Upper lobe of left lung (tissue), 4 donors: ENCODE results near the gene MORC1.

Experiments
- EP300 ChIP-seq, 4 donors: sonication (generic); formaldehyde crosslinking; IDR thresholded peaks; one replicate each; pipeline ENCODE4 v1.5.1; 2017; ENCODE audit warnings: antibody characterized with exemption in 4 of 4, control low read depth in 2 of 4
- POLR2A ChIP-seq, 4 donors: fragments of 450-650 bp; IDR thresholded peaks; one replicate each; pipeline ENCODE4 v1.5.1; 2016 to 2017; ENCODE audit warnings: antibody characterized with exemption in 4 of 4, mild to moderate bottlenecking in 2 of 4
- POLR2AphosphoS5 ChIP-seq, 2 donors: sonication (generic); formaldehyde crosslinking; IDR thresholded peaks; one replicate each; pipeline ENCODE4 v1.5.1; 2017; ENCODE audit warnings: antibody characterized with exemption in 2 of 2
- TF ChIP-seq, protein P1 (sequence below), 6 experiments: fragments of 450-650 bp in 4 of 6; fragments of 200-600 bp in 2 of 6; sonication (generic) in 2 of 6; IDR thresholded peaks; one replicate each; pipeline ENCODE4 v1.5.1; 2016 to 2019; ENCODE audit warnings: antibody characterized with exemption in 6 of 6

DNA sequence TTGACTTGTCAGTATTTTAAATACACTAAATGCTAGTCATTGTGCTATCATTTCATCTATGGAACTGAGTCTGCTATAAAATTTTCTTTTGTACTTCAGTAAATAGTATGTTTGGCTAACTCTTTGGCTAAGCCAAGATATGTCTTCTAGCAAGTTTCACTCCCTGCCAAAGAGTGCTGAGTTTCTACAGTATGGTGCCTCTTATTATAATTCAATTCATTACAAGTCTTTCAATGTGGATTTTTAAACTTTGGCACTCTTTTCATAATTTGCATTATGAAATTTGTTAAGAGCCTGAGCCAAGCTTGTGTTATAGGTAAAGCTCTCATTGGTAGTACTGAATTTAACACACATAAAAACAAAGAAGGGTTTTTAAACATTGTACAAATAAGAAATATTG lies 24.4 kb downstream of the MORC1 start:
- TF ChIP-seq, protein P1, sequence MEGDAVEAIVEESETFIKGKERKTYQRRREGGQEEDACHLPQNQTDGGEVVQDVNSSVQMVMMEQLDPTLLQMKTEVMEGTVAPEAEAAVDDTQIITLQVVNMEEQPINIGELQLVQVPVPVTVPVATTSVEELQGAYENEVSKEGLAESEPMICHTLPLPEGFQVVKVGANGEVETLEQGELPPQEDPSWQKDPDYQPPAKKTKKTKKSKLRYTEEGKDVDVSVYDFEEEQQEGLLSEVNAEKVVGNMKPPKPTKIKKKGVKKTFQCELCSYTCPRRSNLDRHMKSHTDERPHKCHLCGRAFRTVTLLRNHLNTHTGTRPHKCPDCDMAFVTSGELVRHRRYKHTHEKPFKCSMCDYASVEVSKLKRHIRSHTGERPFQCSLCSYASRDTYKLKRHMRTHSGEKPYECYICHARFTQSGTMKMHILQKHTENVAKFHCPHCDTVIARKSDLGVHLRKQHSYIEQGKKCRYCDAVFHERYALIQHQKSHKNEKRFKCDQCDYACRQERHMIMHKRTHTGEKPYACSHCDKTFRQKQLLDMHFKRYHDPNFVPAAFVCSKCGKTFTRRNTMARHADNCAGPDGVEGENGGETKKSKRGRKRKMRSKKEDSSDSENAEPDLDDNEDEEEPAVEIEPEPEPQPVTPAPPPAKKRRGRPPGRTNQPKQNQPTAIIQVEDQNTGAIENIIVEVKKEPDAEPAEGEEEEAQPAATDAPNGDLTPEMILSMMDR (IDR thresholded peaks at IDR 0.05): no peak
- TF ChIP-seq POLR2AphosphoS5 (IDR thresholded peaks at IDR 0.05) (no peak), POLR2A (IDR thresholded peaks at IDR 0.05) (no peak), EP300 (IDR thresholded peaks at IDR 0.05) (no peak)
